Measurements from ENCODE around the gene ARHGEF6. TPM values are rescaled to one million over a fixed set of nuclear protein-coding genes. Genes with fewer than 3 reads are reported as not detected.

Gene ARHGEF6
- total and polyA plus RNA-seq, 7 donors = 11.4 to 70.5 (median 25.4) TPM

GRCh38 chrX:136636121-136636520, 144.6 kb downstream of the ARHGEF6 start:
- Histone ChIP-seq H3K27ac (no peak overlapping the region), H3K27me3 (ENCODE audit: insufficient read depth in 3 of 3, low read length in 2 of 3) (peaks cover 0 to 9% (median 0%) of the 10 kb centered on the region in 3 donors), H3K36me3 (ENCODE audit: insufficient read depth in 1 of 2, low read depth in 1 of 2) (no peaks in the 10 kb centered on the region), H3K4me1 (no peaks in the 10 kb centered on the region), H3K4me3 (no peak overlapping the region), H3K9me3 (no peaks in the 10 kb centered on the region)
- intact Hi-C loops (cut with DNase I) = no loop called here
- ATAC-seq (no peak), DNase-seq (no peak)
- 0 to 29% (median 9%) methylated on average over 2 to 3 of the region's 3 CpGs for WGBS, 3 donors
- TF ChIP-seq CTCF (IDR thresholded peaks at IDR 0.05) = no peak

DNA sequence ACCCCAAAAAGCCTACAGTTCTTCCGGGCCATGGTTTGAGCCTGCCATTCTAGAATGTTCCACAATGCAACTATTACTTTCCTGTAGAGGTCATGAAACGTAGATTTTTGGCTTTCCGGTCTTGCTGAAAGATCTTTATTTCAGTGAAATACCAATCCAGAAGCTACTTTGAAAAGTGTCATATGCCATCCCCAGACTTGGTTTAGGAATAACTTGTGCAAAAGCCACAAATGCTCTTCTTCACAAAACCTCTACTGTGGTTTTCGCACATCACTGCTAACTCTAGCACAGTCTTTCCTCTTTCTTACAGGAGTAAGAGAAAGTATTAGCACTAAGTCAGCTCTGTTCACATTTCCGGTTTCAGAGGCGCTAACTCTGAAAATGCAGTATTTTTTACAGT, 145.5 kb downstream of the ARHGEF6 start:
- ATAC-seq (no peak), DNase-seq (no peak)
- H3K27me3 ChIP-seq (ENCODE audit: insufficient read depth in 3 of 3, low read length in 2 of 3) = peaks cover 0 to 9% (median 0%) of the 10 kb centered on the region in 3 donors
- WGBS, 3 donors = 66 to 78% (median 73%) methylated on average over 6 of the region's 6 CpGs
- H3K4me3 ChIP-seq = no peak overlapping the region
- no peak for TF ChIP-seq CTCF (IDR thresholded peaks at IDR 0.05)
- no peaks in the 10 kb centered on the region for H3K4me1 ChIP-seq
- intact Hi-C loops (cut with DNase I) = no loop called here
- H3K9me3 ChIP-seq = no peaks in the 10 kb centered on the region
- no peaks in the 10 kb centered on the region for H3K36me3 ChIP-seq (ENCODE audit: insufficient read depth in 1 of 2, low read depth in 1 of 2)
- no peak overlapping the region for H3K27ac ChIP-seq

GRCh38 chrX:136630881-136631280, 149.9 kb downstream of the ARHGEF6 start:
- no peaks in the 10 kb centered on the region for H3K36me3 ChIP-seq (ENCODE audit: insufficient read depth in 1 of 2, low read depth in 1 of 2)
- peaks cover 0 to 16% (median 0%) of the 10 kb centered on the region in 3 donors for H3K27me3 ChIP-seq (ENCODE audit: insufficient read depth in 3 of 3, low read length in 2 of 3)
- H3K4me3 ChIP-seq = no peak overlapping the region
- no peak for TF ChIP-seq CTCF (IDR thresholded peaks at IDR 0.05)
- no peaks in the 10 kb centered on the region for H3K4me1 ChIP-seq
- DNase-seq (no peak), ATAC-seq (no peak)
- H3K9me3 ChIP-seq = no peaks in the 10 kb centered on the region
- no peak overlapping the region for H3K27ac ChIP-seq
- 30 to 70% (median 63%) methylated on average over 1 of the region's 1 CpG for WGBS, 3 donors
- intact Hi-C loops (cut with DNase I) = no loop called here

- intact Hi-C loops (cut with DNase I) = no loop called here
- H3K4me1 ChIP-seq = no peaks in the 10 kb centered on the region
- no peak for TF ChIP-seq CTCF (IDR thresholded peaks at IDR 0.05)
- no peak for ATAC-seq
- no peaks in the 10 kb centered on the region for H3K9me3 ChIP-seq
- no peak overlapping the region for H3K4me3 ChIP-seq
- DNase-seq = no peak
- H3K36me3 ChIP-seq (ENCODE audit: insufficient read depth in 1 of 2, low read depth in 1 of 2) = no peaks in the 10 kb centered on the region
- peaks cover 0 to 16% (median 0%) of the 10 kb centered on the region in 3 donors for H3K27me3 ChIP-seq (ENCODE audit: insufficient read depth in 3 of 3, low read length in 2 of 3)
- 64 to 75% (median 74%) methylated on average over 6 of the region's 6 CpGs for WGBS, 3 donors
- H3K27ac ChIP-seq = no peak overlapping the region
Measured at GRCh38 chrX:136629084-136629750, 151.5 kb downstream of the ARHGEF6 start.

DNA sequence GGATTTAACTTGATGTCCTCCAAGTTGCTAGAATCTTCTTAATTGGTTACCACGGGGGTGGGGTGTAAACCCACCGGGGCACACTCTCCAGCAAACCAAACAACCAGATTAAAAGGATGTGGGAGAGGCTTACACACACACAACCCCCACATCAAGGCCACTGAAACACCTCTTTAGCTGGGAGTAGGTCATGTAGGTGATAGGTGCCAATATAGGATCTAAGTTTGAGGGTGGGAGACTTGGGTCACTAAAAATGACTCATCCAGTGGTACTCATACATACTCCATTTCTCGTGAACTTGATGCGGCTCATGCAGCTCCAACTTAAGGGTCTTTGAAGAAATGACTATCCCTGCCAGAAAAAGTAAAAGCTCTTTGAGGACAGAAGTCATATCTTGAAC, 153.3 kb downstream of the ARHGEF6 start:
- WGBS, 3 donors = 75 to 87% (median 83%) methylated on average over 4 of the region's 4 CpGs
- no peak overlapping the region for H3K27ac ChIP-seq
- no peak for TF ChIP-seq CTCF (IDR thresholded peaks at IDR 0.05)
- no peaks in the 10 kb centered on the region for H3K36me3 ChIP-seq (ENCODE audit: insufficient read depth in 1 of 2, low read depth in 1 of 2)
- no peak overlapping the region for H3K4me3 ChIP-seq
- H3K9me3 ChIP-seq = no peaks in the 10 kb centered on the region
- DNase-seq = no peak
- ATAC-seq = no peak
- intact Hi-C loops (cut with DNase I) = no loop called here
- H3K27me3 ChIP-seq (ENCODE audit: insufficient read depth in 3 of 3, low read length in 2 of 3) = peaks cover 0 to 16% (median 0%) of the 10 kb centered on the region in 3 donors
- H3K4me1 ChIP-seq = no peaks in the 10 kb centered on the region

Measured in psoas muscle (tissue), 8 donors.